Renal cortex interstitium (tissue), 11 donors: ENCODE data around the gene ACSM3. TPM values are rescaled to one million over a fixed set of nuclear protein-coding genes. Genes with fewer than 3 reads are reported as not detected.

ENCODE experiments used
- DNase-seq, 11 donors: peaks; one replicate each; pipeline ENCODE4 v3.0.0-alpha.2; 2013; ENCODE audit warnings: low read depth in 9 of 11, low spot score in 4 of 11; ENCODE audit errors: extremely low read depth in 1 of 11
- polyA plus RNA-seq, 3 donors: library from polyadenylated mRNA; unstranded; fragments of 120-200 nt; gene quantifications; one replicate each; pipeline ENCODE4 v1.2.1, GENCODE V29; 2013; ENCODE audit not compliant: insufficient read length in 3 of 3

The ACSM3 gene
- polyA plus RNA-seq, 3 donors, result 97.6 to 119 (median 101) TPM

- no peak for DNase-seq
Measured at GRCh38 chr16:20830372-20830771, 66.6 kb downstream of the ACSM3 start.

GRCh38 chr16:20833086-20833485, 69.3 kb downstream of the ACSM3 start:
- no peak for DNase-seq

- DNase-seq, result no peak
Measured at GRCh38 chr16:20838240-20838639, 74.4 kb downstream of the ACSM3 start.

- no peak for DNase-seq
Measured at GRCh38 chr16:20839504-20839903, 75.7 kb downstream of the ACSM3 start.

GRCh38 chr16:20844054-20844453, 80.2 kb downstream of the ACSM3 start:
- DNase-seq, result no peak

GRCh38 chr16:20844588-20844987, 80.8 kb downstream of the ACSM3 start:
- DNase-seq, result no peak

GRCh38 chr16:20846030-20846429, 82.2 kb downstream of the ACSM3 start:
- no peak for DNase-seq

GRCh38 chr16:20846551-20846950, 82.7 kb downstream of the ACSM3 start:
- DNase-seq, result no peak

Other genes with a start within 250 kb of the ACSM3 start
- 100 to 1,000 TPM in 1 of 3 donors, 10 to 100 TPM in 2; 50.8 to 107 (median 67.6) TPM for gene ACSM2B, start 187.6 kb upstream of the ACSM3 start, polyA plus RNA-seq
- gene ACSM1, start 66.3 kb upstream of the ACSM3 start, polyA plus RNA-seq, result 1 to 10 TPM in 2 of 3 donors, under 1 TPM in 1; 0.76 to 2.2 (median 1.4) TPM
- gene THUMPD1, start 22.2 kb upstream of the ACSM3 start, polyA plus RNA-seq, result 10 to 100 TPM; 71.4 to 79.5 (median 72.6) TPM
- gene ERI2, start 42.5 kb downstream of the ACSM3 start, polyA plus RNA-seq, result 10 to 100 TPM; 28.2 to 36.2 (median 28.9) TPM
- gene REXO5, start 42.5 kb downstream of the ACSM3 start, polyA plus RNA-seq, result 1 to 10 TPM; 5.2 to 6.6 (median 5.3) TPM
- 10 to 100 TPM in 2 of 3 donors, 1 to 10 TPM in 1; 8.4 to 11.0 (median 10.5) TPM for gene DCUN1D3, start 136.3 kb downstream of the ACSM3 start, polyA plus RNA-seq
- gene LYRM1, start 136.8 kb downstream of the ACSM3 start, polyA plus RNA-seq, result 10 to 100 TPM; 48.2 to 50.9 (median 48.2) TPM